Spleen (tissue), 7 donors: ENCODE measurements around the gene JAZF1.

Source experiments
- CTCF ChIP-seq, 11 experiments: fragments of 200-600 bp in 7 of 11; fragments of 450-650 bp in 4 of 11; sonication (generic) in 4 of 11; IDR thresholded peaks in 8 of 11; conservative IDR thresholded peaks in 3 of 11; 1 replicate in 7 of 11; 2 replicates in 4 of 11; pipeline versions ENCODE4 v1.4.0 to v1.8.0; 2016 to 2021; ENCODE audit warnings: antibody characterized with exemption in 11 of 11, inconsistent platforms in 4 of 11, mild to moderate bottlenecking in 1 of 11
- POLR2A ChIP-seq, 3 donors: fragments of 450-650 bp; IDR thresholded peaks; one replicate each; pipeline ENCODE4 v1.5.1; 2017; ENCODE audit warnings: antibody characterized with exemption in 3 of 3, mild to moderate bottlenecking in 1 of 3
- POLR2AphosphoS5 ChIP-seq, 3 donors: sonication (generic); formaldehyde crosslinking; IDR thresholded peaks; one replicate each; pipeline ENCODE4 v1.5.1; 2017; ENCODE audit warnings: antibody characterized with exemption in 3 of 3
- donor health status: DM: no; HTN: no; CAD: no; lungs with moderate emphysema.
- donor health status: DM: no; HTN: no; CAD: no.
- donor health status: DM: no; HTN: no; CAD: no.

DNA sequence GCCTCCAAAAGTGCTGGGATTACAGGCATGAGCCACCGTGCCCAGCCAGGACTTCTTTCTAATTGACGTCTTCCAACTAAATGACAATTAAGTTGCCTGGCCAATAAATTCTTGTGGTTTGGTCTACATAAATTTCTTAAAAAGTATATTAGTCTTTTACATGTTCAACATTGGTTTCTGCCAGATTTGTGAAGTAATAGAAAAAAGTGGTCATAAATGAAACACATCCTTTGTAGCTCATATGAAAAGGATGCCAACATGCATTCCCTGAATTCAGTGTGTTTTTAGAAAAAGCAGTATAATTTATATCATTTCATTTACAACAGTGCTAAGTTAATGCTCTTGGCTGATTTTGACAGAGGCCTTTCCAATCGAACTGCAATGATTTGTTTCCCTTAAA, 225.6 kb downstream of the JAZF1 start:
- TF ChIP-seq CTCF (IDR thresholded peaks at IDR 0.05 in 8 of 11, conservative IDR thresholded peaks at IDR 0.05 in 3 of 11) (no peak), POLR2A (IDR thresholded peaks at IDR 0.05) (no peak), POLR2AphosphoS5 (IDR thresholded peaks at IDR 0.05) (no peak)
